Keratinocyte (primary cell): ENCODE results near the gene RFC5.

ENCODE experiments used
- EZH2 ChIP-seq: IDR thresholded peaks from one replicate; pipeline ENCODE4 v1.6.1; 2012; ENCODE audit warnings: inconsistent platforms, mild to moderate bottlenecking, low read length, moderate library complexity
- TF ChIP-seq, protein P1 (sequence below), 3 experiments: IDR thresholded peaks in 1 of 3; conservative IDR thresholded peaks in 1 of 3; optimal IDR thresholded peaks in 1 of 3; 2 replicates in 2 of 3; 3 replicates in 1 of 3; pipeline versions ENCODE3 to v1.5.1; 2011; ENCODE audit warnings: low read length in 3 of 3, mild to moderate bottlenecking in 3 of 3, moderate library complexity in 2 of 3, control low read depth in 1 of 3, inconsistent platforms in 1 of 3; ENCODE audit not compliant: insufficient read depth in 2 of 3; ENCODE audit errors: extremely low read depth in 1 of 3

DNA sequence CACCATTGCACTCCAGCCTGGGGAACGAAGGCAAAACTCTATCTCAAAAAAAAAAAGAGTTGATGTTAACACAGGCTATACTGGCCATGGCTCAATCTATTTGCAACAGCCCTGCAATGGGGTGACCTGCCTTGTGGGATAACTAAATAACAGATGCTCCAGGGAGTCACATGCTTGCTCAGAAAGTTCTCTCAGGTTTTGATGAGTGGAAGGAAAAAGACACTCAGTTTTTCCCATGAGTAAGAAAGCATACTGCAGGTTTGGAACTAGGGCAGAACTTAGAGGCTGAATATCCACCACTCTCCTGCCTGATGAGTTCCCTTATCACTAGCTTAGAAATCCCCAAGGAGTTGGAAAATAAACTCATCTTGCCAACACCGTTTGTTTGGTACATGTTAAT, 27.6 kb downstream of the RFC5 start:
- TF ChIP-seq, protein P1, sequence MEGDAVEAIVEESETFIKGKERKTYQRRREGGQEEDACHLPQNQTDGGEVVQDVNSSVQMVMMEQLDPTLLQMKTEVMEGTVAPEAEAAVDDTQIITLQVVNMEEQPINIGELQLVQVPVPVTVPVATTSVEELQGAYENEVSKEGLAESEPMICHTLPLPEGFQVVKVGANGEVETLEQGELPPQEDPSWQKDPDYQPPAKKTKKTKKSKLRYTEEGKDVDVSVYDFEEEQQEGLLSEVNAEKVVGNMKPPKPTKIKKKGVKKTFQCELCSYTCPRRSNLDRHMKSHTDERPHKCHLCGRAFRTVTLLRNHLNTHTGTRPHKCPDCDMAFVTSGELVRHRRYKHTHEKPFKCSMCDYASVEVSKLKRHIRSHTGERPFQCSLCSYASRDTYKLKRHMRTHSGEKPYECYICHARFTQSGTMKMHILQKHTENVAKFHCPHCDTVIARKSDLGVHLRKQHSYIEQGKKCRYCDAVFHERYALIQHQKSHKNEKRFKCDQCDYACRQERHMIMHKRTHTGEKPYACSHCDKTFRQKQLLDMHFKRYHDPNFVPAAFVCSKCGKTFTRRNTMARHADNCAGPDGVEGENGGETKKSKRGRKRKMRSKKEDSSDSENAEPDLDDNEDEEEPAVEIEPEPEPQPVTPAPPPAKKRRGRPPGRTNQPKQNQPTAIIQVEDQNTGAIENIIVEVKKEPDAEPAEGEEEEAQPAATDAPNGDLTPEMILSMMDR (optimal IDR thresholded peaks at IDR 0.05 in 1 of 3, IDR thresholded peaks at IDR 0.05 in 1 of 3, conservative IDR thresholded peaks at IDR 0.05 in 1 of 3; ENCODE audit: extremely low read depth in 1 of 3, insufficient read depth in 2 of 3, low read length in 3 of 3), result no peak
- no peak for TF ChIP-seq EZH2
